Psoas muscle (tissue), 8 donors: Measurements from ENCODE around the gene MLKL. TPM values are rescaled to one million over a fixed set of nuclear protein-coding genes. Genes with fewer than 3 reads are reported as not detected.

Experiments used
- ATAC-seq, 4 donors: fragments of 200-7000 bp; cut with Tn5 transposase; one replicate each; pipeline ENCODE4 v1.9.1; 2020; ENCODE audit warnings: moderate library complexity in 3 of 4, mild to moderate bottlenecking in 2 of 4
- DNase-seq, 2 donors: peaks; one replicate each; pipeline ENCODE4 v3.0.0-alpha.2; 2020
- H3K27ac ChIP-seq: fragments of 200-600 bp; one replicate; pipeline ENCODE4 v1.8.0; 2022
- H3K27me3 ChIP-seq, 3 donors: fragments of 200-600 bp in 1 of 3; one replicate each; pipeline versions ENCODE4 v1.6.1 to v1.8.0; 2013 to 2022; ENCODE audit warnings: low read length in 2 of 3, mild to moderate bottlenecking in 2 of 3, moderate library complexity in 1 of 3; ENCODE audit not compliant: insufficient read depth in 3 of 3
- H3K36me3 ChIP-seq, 2 donors: fragments of 200-600 bp in 1 of 2; one replicate each; pipeline versions ENCODE4 v1.6.1 to v1.8.0; 2013 to 2022; ENCODE audit warnings: low read depth in 1 of 2, mild to moderate bottlenecking in 1 of 2, moderate library complexity in 1 of 2; ENCODE audit not compliant: insufficient read depth in 1 of 2
- H3K4me1 ChIP-seq: fragments of 200-600 bp; one replicate; pipeline ENCODE4 v1.8.0; 2022
- H3K4me3 ChIP-seq: fragments of 200-600 bp; one replicate; pipeline ENCODE4 v1.8.0; 2022; ENCODE audit warnings: mild to moderate bottlenecking
- H3K9me3 ChIP-seq: fragments of 200-600 bp; one replicate; pipeline ENCODE4 v1.8.0; 2022
- WGBS, 3 donors: extraction: QIAGEN DNeasy Blood & Tissue Kit; methylation state at CpG; one replicate each; pipeline versions ENCODE4 v1.1.6 to v1.1.7; 2013; 5-methylcytosine and 5-hydroxymethylcytosine counted together
- intact Hi-C, 2 donors: fragments of 100-400 bp; cut with DNase I; formaldehyde crosslinking; loops; one replicate each; pipeline versions ENCODE4 v1.11.0 to v1.14.2; 2022
- polyA plus RNA-seq, 3 donors: library from polyadenylated mRNA; stranded (reverse); fragments of 200-250 nt; gene quantifications; one replicate each; pipeline ENCODE4 v1.2.3, GENCODE V29; 2013
- total RNA-seq, 4 donors: library from RNA; stranded (reverse); fragmentation: NEBNext Ultra II Directional in 2 of 4; extraction: Animal tissue kit (Norgen Biotek cat#: 25700) in 2 of 4; gene quantifications; one replicate each; pipeline versions ENCODE4 v1.2.1 to v1.2.4, GENCODE V29; 2021 to 2023
- TF ChIP-seq, protein P1 (sequence below): fragments of 200-600 bp; IDR thresholded peaks from one replicate; pipeline ENCODE4 v1.8.0; 2022; ENCODE audit warnings: antibody characterized with exemption
- donor health status: healthy with polysubstance abuse.
- donor health status: DM: no; HTN: no; CAD: no; lungs with moderate emphysema.
- donor health status: Bipolar disorder and iron deficiency.
- donor health status: healthy.
- donor health status: DM: yes; HTN: yes; CAD: no.
- donor health status: DM: no; HTN: no; CAD: no.
- donor health status: DM: no; HTN: no; CAD: no.
- donor health status: DM: yes; HTN: yes; CAD: no.

MLKL gene
- total and polyA plus RNA-seq, 7 donors = 0.56 to 3.4 (median 2.2) TPM

DNA sequence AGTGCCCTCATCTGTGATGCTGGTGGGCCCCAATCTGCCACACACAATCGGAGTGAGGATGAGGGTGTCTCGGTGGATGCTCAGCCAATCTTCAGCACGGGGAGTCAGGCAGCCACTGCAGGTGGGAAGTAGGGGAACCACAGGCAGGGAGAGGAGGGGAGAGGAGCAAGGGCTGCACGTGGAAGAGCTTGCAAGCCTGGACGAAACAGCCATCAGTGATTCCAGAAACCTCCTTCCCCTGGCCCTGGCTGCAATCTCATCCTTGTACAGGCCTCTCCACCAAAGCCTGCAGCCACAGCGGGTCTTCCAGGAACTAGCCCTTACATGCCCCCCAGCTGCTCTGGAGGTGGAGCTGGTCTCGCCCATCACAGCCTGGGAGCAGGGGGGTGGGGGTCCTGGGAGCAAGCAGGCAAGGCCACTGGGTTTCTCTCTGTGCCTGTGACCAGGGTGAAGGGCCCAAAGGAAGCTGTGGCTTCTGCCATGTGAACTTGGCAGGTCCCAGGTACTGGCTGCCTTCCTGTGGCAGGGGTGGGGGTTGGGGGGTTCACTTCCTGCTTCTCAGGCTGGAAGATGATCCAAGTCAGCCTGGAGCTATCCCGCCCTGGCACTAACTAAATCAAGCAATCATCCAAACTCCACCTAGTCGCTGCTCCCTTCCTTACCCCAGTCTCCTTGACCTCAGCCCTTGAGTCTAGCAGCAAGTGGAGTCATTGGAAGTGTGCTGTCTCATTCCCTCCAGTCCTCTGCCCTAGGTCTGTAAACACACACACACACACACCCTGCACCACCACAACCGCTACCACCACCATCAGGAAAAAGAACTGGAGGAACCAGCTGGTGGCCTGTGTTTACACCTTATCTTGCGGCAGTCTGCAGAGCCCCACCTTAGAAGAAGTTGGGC is 29.4 kb upstream of the MLKL start:
- Histone ChIP-seq H3K27me3 (peaks cover 0 to 4% (median 3%) of the 10 kb centered on the region in 3 donors), H3K4me3 (no peak overlapping the region), H3K4me1 (no peaks in the 10 kb centered on the region), H3K27ac (no peak overlapping the region), H3K36me3 (no peaks in the 10 kb centered on the region), H3K9me3 (no peaks in the 10 kb centered on the region)
- intact Hi-C loops = no loop called here
- WGBS, 3 donors = 48 to 50% (median 49%) methylated on average over 10 to 11 of the region's 11 CpGs
- ATAC-seq (no peak), DNase-seq (peak in 1 of 2 donors; percentile 42)
- TF ChIP-seq, protein P1, sequence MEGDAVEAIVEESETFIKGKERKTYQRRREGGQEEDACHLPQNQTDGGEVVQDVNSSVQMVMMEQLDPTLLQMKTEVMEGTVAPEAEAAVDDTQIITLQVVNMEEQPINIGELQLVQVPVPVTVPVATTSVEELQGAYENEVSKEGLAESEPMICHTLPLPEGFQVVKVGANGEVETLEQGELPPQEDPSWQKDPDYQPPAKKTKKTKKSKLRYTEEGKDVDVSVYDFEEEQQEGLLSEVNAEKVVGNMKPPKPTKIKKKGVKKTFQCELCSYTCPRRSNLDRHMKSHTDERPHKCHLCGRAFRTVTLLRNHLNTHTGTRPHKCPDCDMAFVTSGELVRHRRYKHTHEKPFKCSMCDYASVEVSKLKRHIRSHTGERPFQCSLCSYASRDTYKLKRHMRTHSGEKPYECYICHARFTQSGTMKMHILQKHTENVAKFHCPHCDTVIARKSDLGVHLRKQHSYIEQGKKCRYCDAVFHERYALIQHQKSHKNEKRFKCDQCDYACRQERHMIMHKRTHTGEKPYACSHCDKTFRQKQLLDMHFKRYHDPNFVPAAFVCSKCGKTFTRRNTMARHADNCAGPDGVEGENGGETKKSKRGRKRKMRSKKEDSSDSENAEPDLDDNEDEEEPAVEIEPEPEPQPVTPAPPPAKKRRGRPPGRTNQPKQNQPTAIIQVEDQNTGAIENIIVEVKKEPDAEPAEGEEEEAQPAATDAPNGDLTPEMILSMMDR = no peak

DNA sequence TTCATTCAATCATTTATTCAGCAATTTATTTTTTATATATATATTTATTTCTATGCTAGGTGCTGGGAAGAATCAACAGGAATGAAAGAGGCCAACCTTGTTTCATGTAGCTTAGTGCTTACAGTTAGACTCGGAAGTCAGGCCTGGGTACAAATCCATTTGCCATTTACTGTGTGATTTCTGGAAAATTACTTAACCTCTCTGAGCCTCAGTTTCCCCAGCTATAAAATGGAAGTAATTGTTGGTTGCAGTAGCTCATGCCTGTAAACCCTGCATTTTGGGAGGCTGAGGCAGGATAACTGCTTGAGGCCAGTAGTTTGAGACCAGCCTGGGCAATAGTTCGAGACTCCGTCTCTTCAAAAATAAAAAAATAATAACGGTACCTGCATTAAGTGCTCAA is 27.2 kb upstream of the MLKL start:
- H3K36me3 ChIP-seq = no peaks in the 10 kb centered on the region
- H3K9me3 ChIP-seq = no peaks in the 10 kb centered on the region
- intact Hi-C loops = no loop called here
- 90 to 97% (median 94%) methylated on average over 4 of the region's 4 CpGs for WGBS, 3 donors
- H3K4me1 ChIP-seq = no peaks in the 10 kb centered on the region
- DNase-seq (no peak), ATAC-seq (no peak)
- peaks cover 0 to 13% (median 6%) of the 10 kb centered on the region in 3 donors for H3K27me3 ChIP-seq
- H3K27ac ChIP-seq = no peak overlapping the region
- H3K4me3 ChIP-seq = no peak overlapping the region
- TF ChIP-seq, protein P1 = no peak

DNA sequence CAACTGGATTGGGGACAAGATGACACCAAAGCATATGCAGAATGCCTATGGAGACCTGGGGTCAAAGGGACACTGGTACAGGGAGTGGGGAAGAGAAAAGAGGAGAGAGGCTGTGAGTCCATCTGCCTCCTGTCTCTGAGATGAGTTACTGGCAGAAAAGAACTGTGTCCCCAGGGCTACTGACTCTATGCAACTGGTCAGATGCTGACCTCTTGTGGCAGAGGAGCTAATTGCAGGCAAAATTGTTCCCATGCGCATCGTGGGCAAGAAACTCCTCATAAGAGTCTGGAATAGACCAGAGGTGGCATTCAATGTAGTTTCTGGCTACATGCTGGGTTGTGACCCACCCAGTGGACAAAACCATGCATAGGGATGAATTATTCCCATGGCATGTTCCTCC is 26.1 kb upstream of the MLKL start:
- DNase-seq = peak in 1 of 2 donors; percentile 7
- WGBS, 3 donors = 54 to 65% (median 63%) methylated on average over 2 of the region's 2 CpGs

DNA sequence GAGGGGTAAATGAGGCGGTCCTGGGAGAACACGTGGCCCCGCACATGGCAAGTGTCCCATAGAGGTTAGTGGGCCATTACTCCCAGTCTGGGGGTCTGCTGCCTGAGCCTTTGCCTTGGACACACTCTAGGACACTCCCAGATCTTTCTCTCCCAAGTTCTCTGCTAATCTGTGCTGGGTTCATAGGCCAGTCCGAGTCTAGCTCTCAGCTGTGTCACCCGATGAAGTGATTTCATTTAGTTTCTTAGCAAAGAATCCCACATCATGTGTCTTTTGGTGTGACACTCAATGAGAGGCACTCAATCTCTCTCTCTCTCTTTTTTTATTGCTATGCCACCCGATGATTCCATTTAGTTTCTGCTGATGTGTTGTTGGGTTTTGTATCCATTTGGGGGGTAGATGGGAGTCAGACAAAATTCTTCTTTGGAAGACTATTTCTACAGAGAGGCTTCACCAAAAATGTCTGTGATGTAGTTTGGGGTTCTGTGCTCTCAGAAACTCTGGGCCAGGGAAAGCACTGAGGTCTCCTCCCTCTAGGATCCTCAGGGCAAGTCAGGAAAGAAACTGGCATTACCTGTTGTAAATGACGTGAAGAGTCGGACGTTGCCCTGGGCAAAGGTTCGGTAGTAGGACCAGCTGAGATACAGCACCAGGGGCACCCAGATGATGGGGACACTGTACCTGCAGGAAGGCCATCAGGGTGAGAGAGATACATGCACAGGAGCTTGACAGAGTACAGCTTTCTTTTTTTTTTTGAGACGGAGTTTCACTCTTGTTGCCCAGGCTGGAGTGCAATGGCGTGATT is 25.2 kb upstream of the MLKL start:
- no peak overlapping the region for H3K4me3 ChIP-seq
- TF ChIP-seq, protein P1 = no peak
- no peaks in the 10 kb centered on the region for H3K4me1 ChIP-seq
- intact Hi-C loops = no loop called here
- H3K9me3 ChIP-seq = no peaks in the 10 kb centered on the region
- peaks cover 0 to 15% (median 8%) of the 10 kb centered on the region in 3 donors for H3K27me3 ChIP-seq
- H3K36me3 ChIP-seq = no peaks in the 10 kb centered on the region
- 84 to 90% (median 88%) methylated on average over 12 of the region's 12 CpGs for WGBS, 3 donors
- no peak for ATAC-seq
- peak in 1 of 2 donors; percentile 14 for DNase-seq
- no peak overlapping the region for H3K27ac ChIP-seq

More for the DNA sequence above, 26.1 kb upstream of the MLKL start:
- TF ChIP-seq, protein P1 = no peak
- H3K4me1 ChIP-seq = no peaks in the 10 kb centered on the region
- intact Hi-C loops = no loop called here
- no peak overlapping the region for H3K27ac ChIP-seq
- no peak overlapping the region for H3K4me3 ChIP-seq
- H3K9me3 ChIP-seq = no peaks in the 10 kb centered on the region
- H3K36me3 ChIP-seq = no peaks in the 10 kb centered on the region
- no peak for ATAC-seq
- H3K27me3 ChIP-seq = peaks cover 0 to 13% (median 6%) of the 10 kb centered on the region in 3 donors
